Heart left ventricle (tissue), 16 donors: ENCODE data around the gene NCF2. TPM values are rescaled to one million over a fixed set of nuclear protein-coding genes. Genes with fewer than 3 reads are reported as not detected.
A peak's percentile ranks its signal among the peaks of the same experiment; 100 is the strongest.
"Not testable (repeated sequence)": the region's sequence is repeated elsewhere in the genome, so short reads cannot be mapped to it uniquely, and the experiment has no call there.

Source experiments
- ATAC-seq, 4 donors: fragments of 200-7000 bp; cut with Tn5 transposase; one replicate each; pipeline ENCODE4 v1.9.1; 2020 to 2022; ENCODE audit warnings: moderate library complexity in 4 of 4, mild to moderate bottlenecking in 3 of 4, moderate number of reproducible peaks in 1 of 4
- DNase-seq, 5 donors: peaks; one replicate each; pipeline ENCODE4 v3.0.0-alpha.2; 2020
- H3K27ac ChIP-seq, 12 donors: fragments of 200-600 bp; sonication (generic) in 4 of 12; one replicate each; pipeline versions ENCODE4 v1.5.0 to v1.8.0; 2016 to 2022; ENCODE audit warnings: mild to moderate bottlenecking in 2 of 12
- H3K27me3 ChIP-seq, 9 donors: fragments of 200-600 bp; sonication (generic) in 2 of 9; one replicate each; pipeline versions ENCODE4 v1.5.1 to v1.8.0; 2016 to 2022; ENCODE audit warnings: mild to moderate bottlenecking in 3 of 9
- H3K36me3 ChIP-seq, 9 donors: fragments of 200-600 bp; sonication (generic) in 2 of 9; one replicate each; pipeline versions ENCODE4 v1.5.0 to v1.8.0; 2018 to 2022; ENCODE audit warnings: mild to moderate bottlenecking in 2 of 9
- H3K4me1 ChIP-seq, 12 donors: fragments of 200-600 bp; sonication (generic) in 4 of 12; one replicate each; pipeline versions ENCODE4 v1.5.0 to v1.8.0; 2016 to 2022; ENCODE audit warnings: mild to moderate bottlenecking in 3 of 12
- H3K4me3 ChIP-seq, 12 donors: fragments of 200-600 bp; sonication (generic) in 4 of 12; one replicate each; pipeline versions ENCODE4 v1.5.0 to v1.8.0; 2017 to 2022; ENCODE audit warnings: mild to moderate bottlenecking in 9 of 12, moderate library complexity in 4 of 12
- H3K9me3 ChIP-seq, 12 donors: fragments of 200-600 bp; sonication (generic) in 4 of 12; one replicate each; pipeline versions ENCODE4 v1.5.0 to v1.8.0; 2016 to 2022; ENCODE audit warnings: mild to moderate bottlenecking in 1 of 12
- CTCF ChIP-seq, 12 donors: fragments of 200-600 bp; sonication (generic) in 4 of 12; IDR thresholded peaks; one replicate each; pipeline versions ENCODE4 v1.5.0 to v1.8.0; 2018 to 2022; ENCODE audit warnings: antibody characterized with exemption in 12 of 12, mild to moderate bottlenecking in 5 of 12
- POLR2A ChIP-seq, 2 donors: fragments of 450-650 bp; IDR thresholded peaks; one replicate each; pipeline ENCODE4 v1.6.1; 2017; ENCODE audit warnings: antibody characterized with exemption in 2 of 2, mild to moderate bottlenecking in 2 of 2, moderate library complexity in 2 of 2
- WGBS, 4 donors: extraction: QIAGEN DNeasy Blood & Tissue Kit in 2 of 4; methylation state at CpG; one replicate each; pipeline versions ENCODE4 v1.1.5 to v1.1.7; 2013 to 2018; 5-methylcytosine and 5-hydroxymethylcytosine counted together
- intact Hi-C, 10 donors: fragments of 100-400 bp; cut with DNase I; formaldehyde crosslinking; loops; one replicate each; pipeline versions ENCODE4 v1.11.1 to v1.14.2; 2022
- polyA plus RNA-seq, 2 donors: library from polyadenylated mRNA; stranded (reverse); fragments of 200-250 nt; gene quantifications; one replicate each; pipeline ENCODE4 v1.2.3, GENCODE V29; 2013
- total RNA-seq, 9 donors: library from RNA; depleted of rRNA in 2 of 9; stranded (reverse); fragments of >200 nt in 2 of 9; fragmentation: NEBNext Ultra II Directional in 3 of 9; extraction: Animal tissue kit (Norgen Biotek cat#: 25700) in 3 of 9; gene quantifications; one replicate each; pipeline versions ENCODE4 v1.1.0 to v1.2.4, GENCODE V29; 2016 to 2023
- donor health status: ischemic (EF 13 %, LVEDD 7.1; RV severe dilation, severe dysfunction).
- donor health status: healthy with polysubstance abuse.
- donor health status: DM: no; HTN: yes; CAD: no.
- donor health status: DM: no; HTN: no; CAD: no.
- donor health status: ischemic (EF 25% LVEDD 6.9; RV normal size, moderate dysfunction).
- donor health status: ischemic (EF 25% LVEDD 5.7; RV mildly dilated, moderate dysfunction).
- donor health status: healthy.
- donor health status: DM: yes; HTN: yes; CAD: no.
- donor health status: ischemic (EF 35%, LVEDD 5.7; RV mildly dilated, moderate dysfunction).
- donor health status: nonischemic (EF 11% LVEDD 7.7; RV severe dilation, severe dysfunction).
- donor health status: DM: yes; HTN: yes; CAD: no.
- donor health status: PGD.
- donor health status: ischemic (EF 29% LVEDD 5.4; RV normal size, mild dysfunction).
- donor health status: nonischemic (EF 23%, LVEDD 6.1; RV moderate dilation, normal function).

The NCF2 gene
- total and polyA plus RNA-seq, 11 donors, result 1.3 to 51.2 (median 4.8) TPM

- peak in 1 of 4 donors; percentile 18 for ATAC-seq
- no peak for DNase-seq
- 17 to 35% (median 27%) methylated on average over 2 of the region's 2 CpGs for WGBS, 4 donors
- no peak for TF ChIP-seq CTCF (IDR thresholded peaks at IDR 0.05)
- no peak for TF ChIP-seq POLR2A (IDR thresholded peaks at IDR 0.05)
- H3K4me1 ChIP-seq, result peaks cover 3 to 83% (median 59%) of the 10 kb centered on the region in 12 donors
- peak overlapping the region in 2 of 12 donors; percentile 2 to 95 for H3K4me3 ChIP-seq
- intact Hi-C loops, result loop anchor here in 2 of 10 donors (5.0 to 10.0 kb wide), 2 partner anchors 158 to 346 kb away; partner anchors contain the start of gene SMG7 (in 1 of the 2)
- no peaks in the 10 kb centered on the region for H3K27me3 ChIP-seq
- peak overlapping the region in 5 of 12 donors; percentile 1 to 95 (median 32) for H3K27ac ChIP-seq
- no peaks in the 10 kb centered on the region for H3K9me3 ChIP-seq
- peaks cover 0 to 69% (median 57%) of the 10 kb centered on the region in 9 donors for H3K36me3 ChIP-seq
These were observed 40.5 kb upstream of the NCF2 start for GRCh38 chr1:183630748-183631147.

GRCh38 chr1:183628537-183628936 is 38.3 kb upstream of the NCF2 start:
- intact Hi-C loops, result loop anchor here in 4 of 10 donors (10.0 kb wide), 2 partner anchors 84 to 344 kb away; no protein-coding TSS in a partner anchor
- Histone ChIP-seq H3K4me1 (peaks cover 3 to 86% (median 60%) of the 10 kb centered on the region in 12 donors), H3K27ac (no peak overlapping the region), H3K36me3 (peaks cover 0 to 89% (median 71%) of the 10 kb centered on the region in 9 donors), H3K9me3 (no peaks in the 10 kb centered on the region), H3K27me3 (no peaks in the 10 kb centered on the region), H3K4me3 (no peak overlapping the region)
- DNase-seq (no peak), ATAC-seq (no peak)
- TF ChIP-seq POLR2A (IDR thresholded peaks at IDR 0.05) (no peak), CTCF (IDR thresholded peaks at IDR 0.05) (no peak)

GRCh38 chr1:183626236-183626635 is 36.0 kb upstream of the NCF2 start:
- not testable (repeated sequence) for DNase-seq, H3K4me3 ChIP-seq, H3K27me3 ChIP-seq, ATAC-seq, H3K9me3 ChIP-seq
- 11 to 20% (median 14%) methylated on average over 3 of the region's 3 CpGs for WGBS, 4 donors
- intact Hi-C loops, result loop anchor here in 4 of 10 donors (10.0 kb wide), 2 partner anchors 81 to 341 kb away; no protein-coding TSS in a partner anchor
- H3K27ac ChIP-seq, result peak overlapping the region in 8 of 12 donors; percentile 16 to 76 (median 32)
- H3K36me3 ChIP-seq, result peaks cover 0 to 73% (median 57%) of the 10 kb centered on the region in 9 donors
- peaks cover 3 to 82% (median 42%) of the 10 kb centered on the region in 12 donors for H3K4me1 ChIP-seq

GRCh38 chr1:183622884-183623785 is 32.9 kb upstream of the NCF2 start:
- TF ChIP-seq CTCF (IDR thresholded peaks at IDR 0.05) (peak; percentile 45 to 79 (median 64)), POLR2A (IDR thresholded peaks at IDR 0.05) (no peak)
- peaks cover 0 to 44% (median 28%) of the 10 kb centered on the region in 9 donors for H3K36me3 ChIP-seq
- H3K4me1 ChIP-seq, result peaks cover 0 to 51% (median 28%) of the 10 kb centered on the region in 12 donors
- peak overlapping the region in 1 of 12 donors; percentile 27 for H3K27ac ChIP-seq
- H3K4me3 ChIP-seq, result no peak overlapping the region
- H3K9me3 ChIP-seq, result no peaks in the 10 kb centered on the region
- H3K27me3 ChIP-seq, result no peaks in the 10 kb centered on the region
- ATAC-seq (peak; percentile 83 to 94 (median 92)), DNase-seq (peak in 3 of 5 donors; percentile 38 to 53 (median 52))
- WGBS, 4 donors, result 58 to 64% (median 60%) methylated on average over 10 of the region's 10 CpGs
- intact Hi-C loops, result loop anchor here in 9 of 10 donors (1.0 to 10.0 kb wide), 6 partner anchors 78 to 341 kb away; partner anchors contain the start of gene SMG7 (in 6 of the 9)
